GM20000 (cell line): ENCODE results near the gene GLYR1.

Source experiments
- DNase-seq: peaks from one replicate; pipeline ENCODE4 v3.0.0; 2012; ENCODE audit warnings: low spot score
- TF ChIP-seq, protein P1 (sequence below): IDR thresholded peaks from 2 replicates; pipeline ENCODE4 v1.5.1; 2012; ENCODE audit warnings: mild to moderate bottlenecking, control low read depth; ENCODE audit errors: extremely low read depth, missing control alignments

Gene GLYR1

DNA sequence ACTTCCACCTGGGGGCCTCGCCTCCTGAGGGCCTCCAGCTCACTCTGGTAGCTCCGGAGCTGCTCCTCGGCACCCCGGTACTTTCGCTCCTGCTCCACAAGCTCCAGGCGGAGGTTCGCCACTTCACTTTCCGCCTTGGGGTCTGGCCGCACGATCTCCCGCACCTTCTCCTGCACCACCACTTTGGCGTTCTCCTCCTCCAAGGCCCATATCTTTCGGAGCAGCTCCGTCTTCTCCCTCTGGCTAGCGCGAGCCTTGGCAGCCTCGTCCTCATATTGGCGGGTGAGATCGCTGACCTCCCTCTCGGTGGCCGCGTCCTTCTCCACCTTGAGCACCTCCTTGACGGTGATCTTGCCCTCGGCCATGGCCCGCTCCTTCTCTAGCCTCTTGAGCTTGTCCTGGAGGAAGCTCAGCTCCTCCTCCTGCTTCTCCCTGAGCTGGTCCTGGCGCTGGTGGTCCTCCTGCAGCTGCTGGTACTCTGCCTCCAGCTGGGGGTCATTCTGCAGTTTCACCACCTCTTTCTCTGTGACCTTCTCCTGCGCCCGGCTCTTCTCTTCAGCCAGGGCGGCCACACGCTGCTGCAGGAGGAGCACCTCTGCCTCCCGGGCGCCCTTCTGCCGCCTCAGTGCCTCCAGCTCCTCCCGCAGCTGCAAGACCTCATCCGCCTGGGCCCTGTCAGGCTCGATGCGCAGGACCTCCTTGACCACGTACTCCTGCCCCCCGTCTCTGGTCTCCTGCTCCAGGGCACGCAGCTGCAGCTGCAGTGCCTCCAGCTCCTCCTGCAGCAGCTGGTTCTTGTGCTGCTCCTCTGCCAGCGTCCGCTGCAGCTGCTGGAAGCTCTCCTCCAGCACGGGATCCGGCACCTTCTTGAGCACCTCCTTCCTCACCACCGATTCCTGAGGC, 38.1 kb upstream of the GLYR1 start:
- TF ChIP-seq, protein P1, sequence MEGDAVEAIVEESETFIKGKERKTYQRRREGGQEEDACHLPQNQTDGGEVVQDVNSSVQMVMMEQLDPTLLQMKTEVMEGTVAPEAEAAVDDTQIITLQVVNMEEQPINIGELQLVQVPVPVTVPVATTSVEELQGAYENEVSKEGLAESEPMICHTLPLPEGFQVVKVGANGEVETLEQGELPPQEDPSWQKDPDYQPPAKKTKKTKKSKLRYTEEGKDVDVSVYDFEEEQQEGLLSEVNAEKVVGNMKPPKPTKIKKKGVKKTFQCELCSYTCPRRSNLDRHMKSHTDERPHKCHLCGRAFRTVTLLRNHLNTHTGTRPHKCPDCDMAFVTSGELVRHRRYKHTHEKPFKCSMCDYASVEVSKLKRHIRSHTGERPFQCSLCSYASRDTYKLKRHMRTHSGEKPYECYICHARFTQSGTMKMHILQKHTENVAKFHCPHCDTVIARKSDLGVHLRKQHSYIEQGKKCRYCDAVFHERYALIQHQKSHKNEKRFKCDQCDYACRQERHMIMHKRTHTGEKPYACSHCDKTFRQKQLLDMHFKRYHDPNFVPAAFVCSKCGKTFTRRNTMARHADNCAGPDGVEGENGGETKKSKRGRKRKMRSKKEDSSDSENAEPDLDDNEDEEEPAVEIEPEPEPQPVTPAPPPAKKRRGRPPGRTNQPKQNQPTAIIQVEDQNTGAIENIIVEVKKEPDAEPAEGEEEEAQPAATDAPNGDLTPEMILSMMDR: no peak
- no peak for DNase-seq

DNA sequence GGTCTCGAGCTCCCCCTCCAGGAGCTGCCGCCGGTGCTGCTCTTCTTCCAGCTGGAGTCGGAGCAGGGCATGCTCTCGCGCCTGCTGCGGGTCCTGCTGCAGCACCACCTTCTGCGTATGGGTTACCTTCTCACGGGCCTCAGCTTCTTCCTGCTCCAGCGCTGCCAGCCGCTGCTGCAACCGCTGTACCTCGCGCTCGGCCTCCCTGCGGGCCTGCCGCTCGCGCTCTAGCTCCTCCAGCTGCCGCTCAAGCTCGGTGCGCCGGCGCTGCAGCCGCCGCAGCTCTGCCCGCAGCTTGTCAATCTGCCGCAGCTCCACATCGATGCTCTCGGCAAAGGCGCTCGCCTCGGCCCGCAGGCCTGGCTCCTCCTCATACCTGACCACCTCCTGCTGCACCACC, 37.1 kb upstream of the GLYR1 start:
- TF ChIP-seq, protein P1: no peak
- no peak for DNase-seq

DNA sequence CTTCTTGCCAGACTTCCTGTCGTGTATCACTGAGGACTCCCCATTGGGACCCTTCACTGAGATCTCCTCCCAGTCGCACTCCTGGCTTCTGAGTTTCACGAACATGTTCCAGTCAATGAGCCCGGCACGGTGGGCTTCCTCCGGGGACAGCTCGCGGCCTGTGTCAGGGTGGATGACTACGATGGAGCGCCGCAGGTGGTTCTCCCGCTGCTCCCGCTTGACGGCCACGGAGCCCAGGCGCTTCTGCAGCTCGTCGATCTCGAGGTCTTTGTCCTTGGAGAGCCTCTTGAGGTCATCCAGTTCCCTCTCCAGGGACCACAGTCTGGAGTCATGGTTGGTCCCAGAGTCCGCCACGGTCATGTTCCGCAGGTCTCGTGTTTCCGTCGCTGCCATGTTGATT, 36.4 kb upstream of the GLYR1 start:
- TF ChIP-seq, protein P1: no peak
- no peak for DNase-seq

DNA sequence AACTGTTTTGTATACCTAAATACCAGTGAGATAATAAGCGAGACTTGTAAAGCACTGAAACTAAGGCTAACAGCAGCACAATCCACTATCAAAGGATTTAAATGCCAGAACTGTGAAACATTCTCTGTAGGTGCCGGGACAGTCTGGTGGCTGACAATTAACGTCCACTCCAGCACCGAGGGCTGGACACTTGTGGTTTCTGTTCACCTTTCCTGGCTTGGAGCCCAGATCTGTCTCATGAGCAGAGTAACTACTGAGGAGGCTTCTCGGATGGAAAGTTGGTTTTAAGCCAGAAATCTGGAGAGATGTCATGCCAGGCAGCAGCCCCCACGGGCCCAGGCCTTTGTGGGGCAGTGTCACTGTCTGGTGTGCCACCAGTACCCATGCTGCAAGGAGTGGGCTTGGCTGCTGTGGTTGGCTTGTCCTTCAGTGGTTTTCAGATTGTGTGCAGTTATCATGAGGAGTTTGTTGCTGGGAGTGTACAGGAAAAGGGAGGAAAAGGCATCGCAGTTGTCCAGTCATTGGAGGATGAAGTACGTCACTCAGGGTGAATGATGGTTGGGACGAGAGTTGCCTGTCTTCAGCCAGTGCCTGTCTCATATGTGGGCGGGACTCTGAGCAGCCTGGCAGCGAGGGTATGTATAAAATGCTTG, 35.7 kb upstream of the GLYR1 start:
- TF ChIP-seq, protein P1: no peak

DNA sequence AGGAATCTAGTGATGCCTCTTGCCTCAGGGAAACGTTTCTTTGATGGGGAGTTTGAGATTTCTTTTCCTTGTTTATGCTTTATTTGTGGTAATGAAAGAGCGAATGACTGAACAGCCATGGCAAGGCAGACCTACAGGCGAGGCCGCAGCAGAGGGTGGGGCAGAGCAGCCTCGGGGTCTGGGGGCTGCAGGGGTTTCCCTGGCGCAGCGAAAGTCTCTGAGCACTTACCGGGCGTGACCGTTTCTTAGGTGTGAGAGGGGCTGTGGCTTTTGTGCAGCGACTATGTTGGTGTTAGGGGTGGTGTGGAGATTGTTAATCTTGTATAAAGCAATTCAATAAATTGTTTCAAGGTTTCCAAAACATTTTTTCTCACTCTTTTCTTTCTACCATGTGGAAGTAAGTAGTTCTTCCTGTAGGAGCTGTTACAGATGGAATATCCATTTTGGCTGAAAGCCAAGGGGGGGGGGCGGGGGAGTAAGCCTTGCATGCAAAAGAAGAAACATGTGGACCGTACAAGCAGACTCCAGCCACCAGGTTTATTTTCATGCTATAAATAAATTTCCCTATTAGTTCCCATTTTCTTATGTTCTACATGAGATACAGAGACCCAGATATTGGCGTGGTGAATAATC, 35.0 kb upstream of the GLYR1 start:
- DNase-seq: no peak
- TF ChIP-seq, protein P1: no peak

More for the DNA sequence above, 35.7 kb upstream of the GLYR1 start:
- DNase-seq: no peak

DNA sequence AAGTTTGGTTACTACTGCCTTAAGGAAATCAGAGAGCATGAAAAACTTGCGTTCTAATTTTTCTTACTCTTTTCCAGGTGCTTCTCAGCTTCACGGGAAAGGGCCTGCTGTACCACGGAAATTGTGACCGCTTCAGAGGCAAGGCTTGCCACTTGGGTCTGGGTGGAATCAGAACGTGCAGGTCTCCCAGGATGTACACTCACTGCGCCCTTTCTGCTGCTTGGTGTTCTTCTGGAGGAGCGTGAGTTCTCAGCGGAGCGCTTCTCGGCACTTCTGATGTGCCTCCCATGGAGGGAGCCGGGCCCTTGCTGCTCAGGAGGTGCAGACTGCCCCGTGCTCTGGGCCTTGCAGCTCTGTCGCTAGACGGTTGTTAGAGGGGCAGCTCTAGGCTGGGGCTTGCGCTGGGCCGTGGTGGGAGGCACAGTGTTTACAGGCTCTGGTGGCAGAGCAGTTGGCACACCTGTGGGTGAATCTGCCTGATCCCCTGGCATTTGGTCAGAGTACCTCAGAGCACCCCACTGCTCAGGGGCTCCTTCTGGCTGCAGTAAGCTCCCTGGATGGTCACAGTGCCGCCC, 33.0 kb upstream of the GLYR1 start:
- TF ChIP-seq, protein P1: no peak
- no peak for DNase-seq
